GM21825 (cell line): ENCODE results near the gene PRKCSH.
"Not testable (repeated sequence)": the region's sequence is repeated elsewhere in the genome, so short reads cannot be mapped to it uniquely, and the experiment has no call there.

Source experiments
- ATAC-seq: cut with Tn5 transposase; IDR thresholded peaks from one replicate; pipeline ENCODE4 v1.9.1; 2021; ENCODE audit warnings: mild to moderate bottlenecking, moderate library complexity; ENCODE audit not compliant: unreplicated experiment

Gene PRKCSH

GRCh38 chr19:11420429-11421370 is 14.7 kb upstream of the PRKCSH start:
- no peak for ATAC-seq

GRCh38 chr19:11421371-11422098 is 13.9 kb upstream of the PRKCSH start:
- peak; percentile 34 for ATAC-seq

- peak; percentile 60 for ATAC-seq
Observed at GRCh38 chr19:11422163-11423065, 13.0 kb upstream of the PRKCSH start.

- no peak for ATAC-seq
Observed at GRCh38 chr19:11423164-11423790, 12.2 kb upstream of the PRKCSH start.

GRCh38 chr19:11423791-11424181 is 11.6 kb upstream of the PRKCSH start:
- no peak for ATAC-seq

GRCh38 chr19:11425719-11426457 is 9.5 kb upstream of the PRKCSH start:
- no peak for ATAC-seq

GRCh38 chr19:11426656-11427055 is 8.8 kb upstream of the PRKCSH start:
- no peak for ATAC-seq

- not testable (repeated sequence) for ATAC-seq
Observed at GRCh38 chr19:11433526-11433925, 1.9 kb upstream of the PRKCSH start.

GRCh38 chr19:11434703-11435056 is 755 bp upstream of the PRKCSH start:
- peak; percentile 16 for ATAC-seq

- ATAC-seq = no peak
Observed at GRCh38 chr19:11435833-11436313, 438 bp downstream of the PRKCSH start.

- ATAC-seq = no peak
Observed at GRCh38 chr19:11437955-11438354, 2.5 kb downstream of the PRKCSH start.

GRCh38 chr19:11444059-11444458 is 8.6 kb downstream of the PRKCSH start:
- no peak for ATAC-seq

GRCh38 chr19:11445141-11445540 is 9.7 kb downstream of the PRKCSH start:
- no peak for ATAC-seq

GRCh38 chr19:11446271-11446651 is 10.8 kb downstream of the PRKCSH start:
- no peak for ATAC-seq

- ATAC-seq = no peak
Observed at GRCh38 chr19:11446652-11447301, 11.3 kb downstream of the PRKCSH start.

GRCh38 chr19:11447347-11448262 is 12.2 kb downstream of the PRKCSH start:
- no peak for ATAC-seq

- ATAC-seq = no peak
Observed at GRCh38 chr19:11448410-11448809, 13.0 kb downstream of the PRKCSH start.

- ATAC-seq = no peak
Observed at GRCh38 chr19:11448923-11449554, 13.6 kb downstream of the PRKCSH start.
